ENCODE results near the gene ZDHHC16. TPM values are rescaled to one million over a fixed set of nuclear protein-coding genes. Genes with fewer than 3 reads are reported as not detected.
"Not testable (repeated sequence)": the region's sequence is repeated elsewhere in the genome, so short reads cannot be mapped to it uniquely, and the experiment has no call there.

ZDHHC16 gene
- total RNA-seq, 3 donors from 2014 or later = 54.3 to 62.9 (median 59.6) TPM

DNA sequence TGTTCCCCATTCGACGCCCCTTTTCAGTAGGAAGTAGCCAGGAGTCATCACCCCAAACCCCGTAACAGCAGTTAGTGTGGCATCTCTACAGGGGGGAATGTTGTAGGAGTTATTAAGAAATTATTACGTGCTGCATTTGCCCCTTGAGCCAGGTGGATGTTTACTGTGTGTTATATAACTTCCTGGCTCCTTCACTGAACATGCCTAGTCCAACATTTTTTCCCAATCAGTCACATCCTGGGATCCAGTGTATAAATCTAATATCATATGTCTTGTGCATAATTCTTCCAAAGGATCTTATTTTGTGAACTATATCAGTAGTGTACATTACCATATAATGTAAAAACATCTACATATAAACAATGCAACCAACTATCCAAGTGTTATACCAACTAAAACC is 33.4 kb downstream of the ZDHHC16 start:
- H3K36me3 Mint-ChIP-seq (ENCODE audit: insufficient read depth) = peaks cover 51% of the 10 kb centered on the region
- H3K4me1 Mint-ChIP-seq (ENCODE audit: low read depth); H3K27me3 Mint-ChIP-seq (ENCODE audit: low read depth); DNase-seq; H3K4me3 Mint-ChIP-seq; H3K9me3 Mint-ChIP-seq; ATAC-seq: not testable (repeated sequence)

DNA sequence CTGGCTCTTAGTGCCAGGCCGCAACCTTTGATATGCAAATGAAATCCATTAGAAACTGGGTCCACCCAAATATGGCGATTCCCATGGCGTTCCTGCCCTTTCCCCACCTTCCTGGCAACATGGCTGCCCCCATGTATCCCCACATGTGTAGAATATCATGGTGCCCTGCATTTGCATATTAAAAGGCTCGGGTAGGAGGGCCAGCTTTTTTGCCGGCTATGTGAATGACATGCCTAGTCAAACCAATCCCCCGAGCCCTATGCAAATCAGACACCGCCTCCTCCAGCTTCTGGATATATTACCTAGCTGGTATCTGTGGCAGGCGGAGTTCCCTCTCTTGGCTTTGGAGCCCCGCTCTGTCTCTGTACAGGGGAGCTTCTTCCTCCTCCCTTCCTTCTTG is 34.0 kb downstream of the ZDHHC16 start:
- H3K9me3 Mint-ChIP-seq = peaks cover 3% of the 10 kb centered on the region
- H3K36me3 Mint-ChIP-seq (ENCODE audit: insufficient read depth) = peaks cover 47% of the 10 kb centered on the region
- DNase-seq (no peak), ATAC-seq (no peak)
- peaks cover 2% of the 10 kb centered on the region for H3K4me1 Mint-ChIP-seq (ENCODE audit: low read depth)
- no peak overlapping the region for H3K4me3 Mint-ChIP-seq
- no peaks in the 10 kb centered on the region for H3K27me3 Mint-ChIP-seq (ENCODE audit: low read depth)

GRCh38 chr10:97481071-97481470 is 35.1 kb downstream of the ZDHHC16 start:
- H3K9me3 Mint-ChIP-seq = no peaks in the 10 kb centered on the region
- ATAC-seq = no peak
- H3K4me1 Mint-ChIP-seq (ENCODE audit: low read depth) = peaks cover 3% of the 10 kb centered on the region
- H3K27me3 Mint-ChIP-seq (ENCODE audit: low read depth) = no peaks in the 10 kb centered on the region
- no peak for DNase-seq
- H3K36me3 Mint-ChIP-seq (ENCODE audit: insufficient read depth) = peaks cover 40% of the 10 kb centered on the region
- H3K4me3 Mint-ChIP-seq = no peak overlapping the region

- DNase-seq (no peak), ATAC-seq (no peak)
- H3K4me3 Mint-ChIP-seq = no peak overlapping the region
- H3K36me3 Mint-ChIP-seq (ENCODE audit: insufficient read depth) = peaks cover 29% of the 10 kb centered on the region
- no peaks in the 10 kb centered on the region for H3K9me3 Mint-ChIP-seq
- H3K27me3 Mint-ChIP-seq (ENCODE audit: low read depth) = no peaks in the 10 kb centered on the region
- peaks cover 6% of the 10 kb centered on the region for H3K4me1 Mint-ChIP-seq (ENCODE audit: low read depth)
These were observed 36.4 kb downstream of the ZDHHC16 start for GRCh38 chr10:97482381-97482780.

DNA sequence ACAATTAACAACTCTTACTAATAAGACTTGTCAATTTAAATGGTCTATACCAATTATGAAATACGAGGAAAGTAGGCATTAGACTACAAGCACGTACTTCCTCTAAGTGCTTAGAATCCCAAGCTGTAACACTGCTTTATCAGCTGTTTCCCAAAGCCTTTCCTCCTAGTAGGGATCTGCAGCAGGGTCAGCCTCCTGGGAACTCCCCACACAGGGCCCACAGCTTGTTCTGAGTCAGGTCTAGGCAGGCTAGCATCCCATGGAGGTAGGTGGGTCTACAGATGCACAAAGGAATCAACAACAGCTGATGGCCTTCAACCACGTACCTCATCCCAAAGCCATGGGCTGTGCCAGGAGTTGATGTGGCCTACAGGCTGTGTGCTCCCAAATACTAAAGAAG is 37.5 kb downstream of the ZDHHC16 start:
- DNase-seq (no peak), ATAC-seq (no peak)
- H3K9me3 Mint-ChIP-seq = no peaks in the 10 kb centered on the region
- no peak overlapping the region for H3K4me3 Mint-ChIP-seq
- peaks cover 8% of the 10 kb centered on the region for H3K4me1 Mint-ChIP-seq (ENCODE audit: low read depth)
- H3K36me3 Mint-ChIP-seq (ENCODE audit: insufficient read depth) = peaks cover 22% of the 10 kb centered on the region
- no peaks in the 10 kb centered on the region for H3K27me3 Mint-ChIP-seq (ENCODE audit: low read depth)

DNA sequence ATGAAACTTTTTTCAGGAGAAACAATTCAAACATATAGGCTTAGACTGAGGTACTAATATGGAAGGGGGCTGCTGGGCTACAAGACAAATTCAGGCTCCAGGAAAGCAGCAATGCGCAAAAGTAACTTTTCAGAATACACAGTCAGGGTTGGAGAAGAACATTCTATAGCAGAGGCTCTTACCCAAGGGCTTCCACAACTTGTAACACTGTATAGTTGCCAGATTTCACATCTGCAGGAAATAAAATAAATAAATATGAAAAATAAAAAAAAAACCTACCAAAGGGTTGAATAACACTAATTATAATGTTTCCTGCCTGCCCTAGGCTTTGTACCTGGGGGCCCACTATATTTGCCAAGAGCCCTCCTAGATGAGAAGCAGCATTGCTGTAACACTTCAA is 37.9 kb downstream of the ZDHHC16 start:
- Mint-ChIP-seq H3K27me3 (ENCODE audit: low read depth) (no peaks in the 10 kb centered on the region), H3K36me3 (ENCODE audit: insufficient read depth) (peaks cover 22% of the 10 kb centered on the region), H3K4me1 (ENCODE audit: low read depth) (peaks cover 11% of the 10 kb centered on the region), H3K4me3 (no peak overlapping the region), H3K9me3 (no peaks in the 10 kb centered on the region)
- DNase-seq (no peak), ATAC-seq (no peak)

GRCh38 chr10:97485647-97486281 is 39.8 kb downstream of the ZDHHC16 start:
- peaks cover 23% of the 10 kb centered on the region for H3K4me1 Mint-ChIP-seq (ENCODE audit: low read depth)
- H3K4me3 Mint-ChIP-seq = no peak overlapping the region
- H3K36me3 Mint-ChIP-seq (ENCODE audit: insufficient read depth) = peaks cover 16% of the 10 kb centered on the region
- H3K9me3 Mint-ChIP-seq = no peaks in the 10 kb centered on the region
- no peaks in the 10 kb centered on the region for H3K27me3 Mint-ChIP-seq (ENCODE audit: low read depth)
- ATAC-seq = no peak
- no peak for DNase-seq

GRCh38 chr10:97490592-97490991 is 44.6 kb downstream of the ZDHHC16 start:
- Mint-ChIP-seq H3K4me1 (ENCODE audit: low read depth) (peaks cover 46% of the 10 kb centered on the region), H3K4me3 (no peak overlapping the region), H3K9me3 (no peaks in the 10 kb centered on the region), H3K36me3 (ENCODE audit: insufficient read depth) (peaks cover 5% of the 10 kb centered on the region), H3K27me3 (ENCODE audit: low read depth) (no peaks in the 10 kb centered on the region)
- ATAC-seq (no peak), DNase-seq (no peak)

DNA sequence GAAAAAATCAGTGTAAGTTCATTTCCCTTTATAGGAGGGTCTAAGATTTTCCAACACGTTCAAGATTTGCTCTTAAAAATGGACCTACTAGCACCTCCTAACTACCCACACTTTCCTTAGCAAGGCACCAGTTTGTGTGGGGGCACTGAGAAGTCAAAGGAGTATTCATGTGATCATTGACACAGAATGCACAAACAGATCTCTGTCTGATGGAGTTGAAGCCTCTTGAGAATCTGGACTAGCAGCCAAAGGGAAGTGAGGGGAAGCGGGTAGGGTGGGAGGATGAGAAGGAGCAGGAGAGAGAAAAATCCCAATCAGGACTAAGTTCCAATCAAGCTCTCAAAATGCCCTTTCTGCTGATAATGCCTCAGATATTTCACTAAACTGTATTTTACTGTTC is 48.2 kb downstream of the ZDHHC16 start:
- ATAC-seq = no peak
- Mint-ChIP-seq H3K4me1 (ENCODE audit: low read depth) (peaks cover 54% of the 10 kb centered on the region), H3K36me3 (ENCODE audit: insufficient read depth) (peaks cover 4% of the 10 kb centered on the region), H3K4me3 (no peak overlapping the region), H3K27me3 (ENCODE audit: low read depth) (no peaks in the 10 kb centered on the region), H3K9me3 (no peaks in the 10 kb centered on the region)
- no peak for DNase-seq

GRCh38 chr10:97494863-97495506 is 49.0 kb downstream of the ZDHHC16 start:
- Mint-ChIP-seq H3K27me3 (ENCODE audit: low read depth) (peaks cover 4% of the 10 kb centered on the region), H3K9me3 (no peaks in the 10 kb centered on the region), H3K36me3 (ENCODE audit: insufficient read depth) (peaks cover 4% of the 10 kb centered on the region), H3K4me3 (peak overlapping the region; percentile 48), H3K4me1 (ENCODE audit: low read depth) (peaks cover 53% of the 10 kb centered on the region)
- ATAC-seq = no peak
- DNase-seq = no peak

DNA sequence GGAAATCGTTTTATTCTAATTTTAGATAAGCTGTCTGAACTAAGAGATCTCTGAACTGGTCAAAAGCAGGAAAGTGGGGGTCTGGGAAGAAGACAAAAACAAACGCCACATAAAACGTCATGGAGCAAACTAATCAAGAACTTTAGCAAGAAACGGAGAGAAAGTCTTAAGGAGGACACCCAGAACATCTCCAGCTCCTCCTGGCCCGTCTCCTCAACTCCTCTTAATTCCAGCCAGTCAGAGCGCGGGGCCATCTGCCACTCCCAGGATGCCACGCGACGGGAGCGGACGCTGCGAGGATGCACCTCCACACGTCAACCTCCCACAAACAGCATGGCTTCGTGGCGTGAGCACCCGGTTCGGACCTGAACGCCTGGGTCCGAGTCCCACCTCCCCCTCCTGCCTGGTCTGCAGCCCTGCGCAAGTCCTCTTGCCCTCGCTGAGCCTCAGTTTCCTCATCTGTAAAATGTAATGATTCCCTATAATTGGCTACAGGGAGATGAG is 51.6 kb downstream of the ZDHHC16 start:
- H3K36me3 Mint-ChIP-seq (ENCODE audit: insufficient read depth) = peaks cover 1% of the 10 kb centered on the region

GRCh38 chr10:97498076-97498840 is 52.3 kb downstream of the ZDHHC16 start, which contains the start of gene MMS19:
TSS of gene MMS19 (minus strand) at chr10:97498422. CDS start at chr10:97498384, 38 bp downstream.
- Mint-ChIP-seq H3K4me3 (peak within 1 kb of the TSS; percentile 98), H3K27me3 (ENCODE audit: low read depth) (peaks cover 25% of the 10 kb centered on the region), H3K4me1 (ENCODE audit: low read depth) (peaks cover 43% of the 10 kb centered on the region), H3K9me3 (no peaks in the 10 kb centered on the region), H3K36me3 (ENCODE audit: insufficient read depth) (peaks cover 1% of the 10 kb centered on the region)
- DNase-seq (peak; percentile 99), ATAC-seq (peak; percentile 89)

More for the DNA sequence above, 51.6 kb downstream of the ZDHHC16 start:
- peak; percentile 60 for DNase-seq
- Mint-ChIP-seq H3K9me3 (no peaks in the 10 kb centered on the region), H3K4me1 (ENCODE audit: low read depth) (peaks cover 45% of the 10 kb centered on the region), H3K4me3 (peak overlapping the region; percentile 98), H3K27me3 (ENCODE audit: low read depth) (peaks cover 25% of the 10 kb centered on the region)
- peak; percentile 42 to 46 for ATAC-seq

DNA sequence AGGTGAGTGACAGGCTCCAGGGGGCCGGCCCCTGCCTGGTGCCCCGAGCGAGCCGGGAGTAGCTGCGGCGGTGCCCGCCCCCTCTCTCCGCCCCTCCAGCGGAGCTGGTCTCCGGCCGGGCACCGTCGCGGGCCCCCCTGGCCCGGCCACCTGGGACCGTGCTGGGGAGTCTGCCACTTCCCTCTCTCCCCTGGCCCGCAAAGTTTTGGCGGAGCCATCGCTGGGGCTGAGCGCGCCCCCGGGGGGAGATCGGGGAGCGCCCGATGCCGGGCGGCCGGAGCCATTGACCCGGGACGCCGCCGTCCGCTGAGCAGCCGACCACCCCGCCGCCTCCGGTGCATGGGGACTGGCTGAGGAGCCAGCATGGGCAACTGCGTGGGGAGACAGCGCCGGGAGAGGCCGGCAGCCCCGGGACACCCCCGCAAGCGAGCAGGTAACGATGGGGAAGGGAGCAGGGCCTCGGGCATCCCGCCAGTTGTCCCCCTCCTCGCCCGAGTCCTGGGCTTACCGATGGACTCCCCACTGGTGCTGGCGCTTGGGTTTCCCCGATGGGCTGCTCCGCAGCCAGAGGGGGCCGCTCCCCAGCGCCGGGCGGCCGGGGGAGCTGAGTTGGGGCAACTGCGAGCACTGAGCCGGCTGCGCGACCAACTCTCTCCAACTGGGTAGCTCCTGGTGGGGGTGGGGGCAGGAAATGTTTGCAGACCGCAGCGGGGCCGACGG is 53.0 kb downstream of the ZDHHC16 start, which contains the start of gene UBTD1:
Gene UBTD1, plus strand, starts transcription at position 84 of the 720 bp plus-strand sequence. Its CDS starts 280 bp downstream, at position 364.
- Mint-ChIP-seq H3K27me3 (ENCODE audit: low read depth) (peaks cover 25% of the 10 kb centered on the region), H3K4me1 (ENCODE audit: low read depth) (peaks cover 38% of the 10 kb centered on the region), H3K9me3 (no peaks in the 10 kb centered on the region), H3K4me3 (peak within 1 kb of the TSS; percentile 98), H3K36me3 (ENCODE audit: insufficient read depth) (no peaks in the 10 kb centered on the region)
- DNase-seq (peak; percentile 25), ATAC-seq (peak; percentile 1 to 3)
